Right lung (tissue), 5 donors: ENCODE results near the gene HS3ST4. TPM values are rescaled to one million over a fixed set of nuclear protein-coding genes. Genes with fewer than 3 reads are reported as not detected.

ENCODE experiments used
- DNase-seq, 2 donors: peaks; one replicate each; pipeline ENCODE4 v3.0.0-alpha.2; 2013
- polyA plus RNA-seq, 5 donors: library from polyadenylated mRNA; unstranded; fragments of 120-200 nt; gene quantifications; one replicate each; pipeline versions ENCODE4 v1.2.1 to v1.2.3, GENCODE V29; 2013; ENCODE audit warnings: inconsistent platforms in 1 of 5, low replicate concordance in 1 of 5; ENCODE audit not compliant: insufficient read length in 5 of 5, insufficient read depth in 1 of 5

The HS3ST4 gene
- polyA plus RNA-seq, 5 donors = 0.06 TPM; not detected in 3

- DNase-seq = no peak
Observed at GRCh38 chr16:25823891-25824290, 132.1 kb downstream of the HS3ST4 start.

- DNase-seq = no peak
Observed at GRCh38 chr16:25827709-25828108, 135.9 kb downstream of the HS3ST4 start.

GRCh38 chr16:25828510-25828909 lies 136.8 kb downstream of the HS3ST4 start:
- no peak for DNase-seq

GRCh38 chr16:25832291-25832690 lies 140.5 kb downstream of the HS3ST4 start:
- DNase-seq = no peak

- DNase-seq = no peak
Observed at GRCh38 chr16:25834101-25834500, 142.3 kb downstream of the HS3ST4 start.

- DNase-seq = no peak
Observed at GRCh38 chr16:25835126-25835525, 143.4 kb downstream of the HS3ST4 start.

- peak; percentile 9 to 19 for DNase-seq
Observed at GRCh38 chr16:25838724-25839186, 147.0 kb downstream of the HS3ST4 start.

- DNase-seq = no peak
Observed at GRCh38 chr16:25841761-25842160, 150.0 kb downstream of the HS3ST4 start.

- no peak for DNase-seq
Observed at GRCh38 chr16:25845901-25846300, 154.1 kb downstream of the HS3ST4 start.

- no peak for DNase-seq
Observed at GRCh38 chr16:25854141-25854540, 162.4 kb downstream of the HS3ST4 start.

GRCh38 chr16:25855063-25855462 lies 163.3 kb downstream of the HS3ST4 start:
- DNase-seq = no peak

GRCh38 chr16:25855818-25856217 lies 164.1 kb downstream of the HS3ST4 start:
- DNase-seq = no peak

GRCh38 chr16:25859645-25860044 lies 167.9 kb downstream of the HS3ST4 start:
- DNase-seq = no peak

GRCh38 chr16:25867041-25867440 lies 175.3 kb downstream of the HS3ST4 start:
- no peak for DNase-seq

GRCh38 chr16:25868106-25868505 lies 176.3 kb downstream of the HS3ST4 start:
- DNase-seq = no peak

GRCh38 chr16:25868706-25869370 lies 177.1 kb downstream of the HS3ST4 start:
- no peak for DNase-seq

GRCh38 chr16:25872369-25873070 lies 180.8 kb downstream of the HS3ST4 start:
- no peak for DNase-seq

- DNase-seq = no peak
Observed at GRCh38 chr16:25874196-25874595, 182.4 kb downstream of the HS3ST4 start.

GRCh38 chr16:25875956-25876598 lies 184.3 kb downstream of the HS3ST4 start:
- DNase-seq = no peak

- DNase-seq = no peak
Observed at GRCh38 chr16:25877103-25877502, 185.3 kb downstream of the HS3ST4 start.

- no peak for DNase-seq
Observed at GRCh38 chr16:25886598-25886997, 194.8 kb downstream of the HS3ST4 start.

GRCh38 chr16:25888868-25889267 lies 197.1 kb downstream of the HS3ST4 start:
- DNase-seq = no peak

GRCh38 chr16:25893332-25893731 lies 201.6 kb downstream of the HS3ST4 start:
- DNase-seq = no peak
